Renal pelvis (tissue), 12 donors: ENCODE measurements around the gene ACACB. TPM values are rescaled to one million over a fixed set of nuclear protein-coding genes. Genes with fewer than 3 reads are reported as not detected.
A peak's percentile ranks its signal among the peaks of the same experiment; 100 is the strongest.

Experiments
- DNase-seq: peaks from one replicate; pipeline ENCODE4 v3.0.0-alpha.2; 2013
- long read RNA-seq, 16 experiments: transcript quantifications; one replicate each; lab custom pipeline, GENCODE V29; 2026
- polyA plus RNA-seq, 3 donors: library from polyadenylated mRNA; unstranded; fragments of 120-200 nt; gene quantifications; one replicate each; pipeline ENCODE4 v1.2.1, GENCODE V29; 2013; ENCODE audit not compliant: insufficient read length in 3 of 3

Gene ACACB
- 10 to 100 TPM; 14.8 to 28.0 (median 26.3) TPM for polyA plus RNA-seq
- long read RNA-seq, donor 1, partial matches to known transcripts: 0 of 1 reads
- long read RNA-seq, donor 1, other reads (novel, unspliced or antisense): 0 of 1 reads
- long read RNA-seq, donor 2, partial matches to known transcripts: 0 of 1 reads
- long read RNA-seq, donor 2, other reads (novel, unspliced or antisense): 0 of 1 reads
- long read RNA-seq, donor 3, partial matches to known transcripts: 0 of 2 reads
- long read RNA-seq, donor 3, other reads (novel, unspliced or antisense): 0 of 2 reads
- long read RNA-seq, donor 4, partial matches to known transcripts: 0 of 1 reads
- long read RNA-seq, donor 4, other reads (novel, unspliced or antisense): 0 of 1 reads
- long read RNA-seq, donor 5, partial matches to known transcripts: 0 of 2 reads
- long read RNA-seq, donor 5, other reads (novel, unspliced or antisense): 0 of 2 reads
- long read RNA-seq, donor 6: 0 reads
- long read RNA-seq, donor 7: 0 reads
- long read RNA-seq, donor 8: 0 reads
- long read RNA-seq, donor 9: 0 reads
- long read RNA-seq, donor 10, partial matches to known transcripts: 31 of 32 reads
- long read RNA-seq, donor 10, other reads (novel, unspliced or antisense): 0 of 32 reads
- long read RNA-seq, donor 11: 0 reads
- long read RNA-seq, donor 12, partial matches to known transcripts: 63 of 64 reads
- long read RNA-seq, donor 12, other reads (novel, unspliced or antisense): 0 of 64 reads
- long read RNA-seq, donor 13, partial matches to known transcripts: 5 of 6 reads
- long read RNA-seq, donor 13, other reads (novel, unspliced or antisense): 0 of 6 reads
- long read RNA-seq, donor 14: 0 reads
- long read RNA-seq, donor 15, partial matches to known transcripts: 21 of 21 reads
- long read RNA-seq, donor 15, other reads (novel, unspliced or antisense): 0 of 21 reads
- long read RNA-seq, donor 16: 0 reads

DNA sequence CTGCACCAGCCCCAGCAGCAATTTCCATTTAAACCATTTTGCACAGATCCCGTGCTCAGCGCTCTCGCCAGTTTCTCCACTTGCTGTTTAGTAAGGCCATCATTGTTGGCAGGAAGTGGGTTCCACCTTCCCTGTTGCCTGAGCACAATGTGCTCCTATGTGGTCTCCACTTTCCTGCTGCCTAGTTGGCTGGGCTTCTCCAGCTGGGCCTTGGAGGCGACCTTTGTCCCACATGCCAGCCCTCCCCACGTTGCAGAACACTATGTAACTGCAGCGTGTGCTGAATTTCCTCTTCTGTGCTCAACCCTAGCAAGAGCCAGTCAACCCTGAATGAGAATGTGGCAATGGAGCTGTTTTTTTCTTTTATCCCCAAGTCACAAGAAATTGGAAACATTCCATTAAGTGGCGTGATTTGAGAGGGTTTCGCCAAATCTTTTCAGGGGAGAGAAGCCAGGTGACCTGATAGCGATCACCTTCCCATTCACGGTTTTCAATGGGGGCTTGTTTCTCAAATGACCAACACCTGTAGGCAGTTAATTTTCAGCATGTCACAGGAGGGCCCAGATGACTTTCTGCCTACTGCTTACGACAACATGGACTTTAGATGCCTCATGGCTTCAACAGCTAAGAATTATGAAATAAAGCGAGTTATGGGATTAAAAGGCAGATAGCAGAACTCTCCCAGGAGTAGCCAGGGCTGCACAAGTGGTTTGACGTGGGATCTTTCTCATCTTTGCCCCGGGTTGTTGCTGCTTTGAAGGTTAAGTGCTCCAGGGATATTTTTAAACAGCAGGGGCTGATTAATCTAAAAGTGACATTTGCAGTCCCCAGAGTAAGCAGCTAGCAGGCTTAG lies at the start of gene ACACB:
Gene ACACB (plus strand): TSS at position 830 of the 853 bp plus-strand sequence. CDS start 22,819 bp downstream, outside the sequence.
- peak; percentile 68 for DNase-seq

DNA sequence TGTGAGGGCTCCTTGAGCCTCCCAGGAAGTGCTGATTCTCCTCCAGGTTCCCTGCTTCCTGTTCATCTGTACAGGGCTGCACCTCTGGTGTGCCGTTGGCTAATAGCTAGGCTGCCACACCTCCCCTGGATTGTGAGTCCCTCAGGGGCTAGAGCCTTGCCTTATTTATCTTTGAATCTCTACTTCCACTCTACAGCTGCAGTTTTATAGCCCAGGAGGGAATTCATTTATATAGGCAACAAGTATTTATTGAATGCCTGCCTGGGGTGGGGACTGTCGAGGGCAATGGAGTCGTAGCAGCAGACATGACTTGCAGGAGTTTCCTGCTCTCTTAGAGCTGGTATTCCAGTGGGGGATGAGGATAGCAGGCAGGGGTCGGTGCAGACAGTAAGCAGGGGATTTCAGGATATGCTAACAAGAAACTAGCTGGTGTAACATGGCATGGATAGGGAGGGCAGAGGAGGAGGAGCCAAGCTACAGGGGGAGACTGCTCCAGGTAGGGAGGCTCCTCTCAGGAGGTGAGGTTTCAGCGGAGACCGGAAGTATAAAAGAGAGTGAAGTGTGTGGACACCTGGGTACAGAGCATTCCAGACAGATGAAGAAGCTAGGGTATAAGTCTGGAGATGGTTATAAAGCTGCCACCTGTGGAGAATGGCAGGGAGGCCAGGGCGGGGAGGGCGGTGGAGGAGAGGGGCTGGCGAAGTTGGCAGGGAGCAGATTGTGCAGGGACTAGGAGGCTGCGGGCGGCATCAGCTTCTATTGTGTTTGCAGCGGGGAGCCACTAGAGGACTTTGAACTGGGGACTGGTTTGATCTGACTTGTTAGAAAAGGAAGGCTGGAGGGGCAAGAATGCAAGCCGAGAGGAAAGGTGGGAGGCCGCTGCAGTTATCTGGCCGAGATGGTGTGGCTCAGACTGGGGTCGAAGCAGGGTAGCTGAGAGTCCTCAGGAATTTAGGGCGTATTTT lies 46.8 kb upstream of the ACACB start:
- DNase-seq: no peak

DNA sequence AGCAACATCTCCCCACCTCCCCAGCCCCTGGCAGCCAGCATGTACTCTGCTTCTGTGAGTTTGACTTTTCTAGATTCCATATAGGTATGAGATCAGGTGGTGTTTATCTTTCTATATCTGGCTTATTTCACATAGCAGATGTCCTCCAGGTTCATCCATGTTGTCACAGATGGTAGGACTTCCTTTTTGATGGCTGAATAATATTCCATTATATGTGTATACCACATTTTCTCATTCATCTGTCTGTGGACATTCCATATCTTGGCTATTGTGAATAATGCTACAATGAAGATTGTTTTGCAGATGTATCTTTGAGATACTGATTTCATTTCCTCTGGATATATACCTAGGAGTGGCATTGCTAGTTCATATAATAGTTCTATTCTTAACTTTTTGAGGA lies 41.5 kb upstream of the ACACB start:
- no peak for DNase-seq

DNA sequence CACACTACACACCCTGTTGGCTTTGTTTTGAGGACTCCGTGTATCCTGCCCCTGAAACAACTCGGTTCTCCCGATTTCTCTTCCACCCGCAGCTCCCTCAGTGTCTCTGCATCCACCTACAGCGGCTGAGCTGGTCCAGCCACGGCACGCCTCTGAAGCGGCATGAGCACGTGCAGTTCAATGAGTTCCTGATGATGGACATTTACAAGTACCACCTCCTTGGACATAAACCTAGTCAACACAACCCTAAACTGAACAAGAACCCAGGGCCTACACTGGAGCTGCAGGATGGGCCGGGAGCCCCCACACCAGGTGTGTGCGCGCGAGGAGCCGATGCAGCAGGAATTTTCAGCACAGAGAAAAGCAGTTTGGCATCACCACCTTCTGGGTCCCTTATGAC lies 33.6 kb upstream of the ACACB start:
- DNase-seq: no peak

DNA sequence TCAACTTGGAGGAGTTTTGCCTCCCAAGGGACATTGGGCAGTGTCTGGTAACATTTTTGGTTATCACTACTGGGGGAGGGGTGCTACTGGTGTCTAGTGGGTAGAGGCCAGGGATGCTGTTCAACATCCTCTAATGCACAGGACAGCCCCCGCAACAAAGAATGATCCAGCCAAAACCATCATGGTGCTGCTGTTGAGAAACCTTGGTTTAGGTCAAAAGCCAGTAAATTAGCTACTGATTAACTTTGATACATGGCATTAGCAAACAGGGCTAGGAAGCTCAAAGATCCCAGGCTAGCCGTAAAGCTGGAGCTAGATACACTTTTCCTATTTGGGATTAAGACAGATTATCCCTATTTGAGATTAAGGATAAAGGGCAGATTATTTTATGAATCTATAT lies 32.0 kb upstream of the ACACB start:
- no peak for DNase-seq

DNA sequence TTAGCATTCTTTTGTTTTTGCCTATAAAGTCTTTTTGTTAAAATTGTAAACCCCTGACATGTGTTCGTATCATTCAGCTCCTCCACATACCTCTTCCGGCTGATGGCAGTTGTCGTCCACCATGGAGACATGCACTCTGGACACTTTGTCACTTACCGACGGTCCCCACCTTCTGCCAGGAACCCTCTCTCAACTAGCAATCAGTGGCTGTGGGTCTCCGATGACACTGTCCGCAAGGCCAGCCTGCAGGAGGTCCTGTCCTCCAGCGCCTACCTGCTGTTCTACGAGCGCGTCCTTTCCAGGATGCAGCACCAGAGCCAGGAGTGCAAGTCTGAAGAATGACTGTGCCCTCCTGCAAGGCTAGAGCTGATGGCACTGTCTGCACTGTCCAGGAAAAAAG lies 30.8 kb upstream of the ACACB start:
- no peak for DNase-seq

DNA sequence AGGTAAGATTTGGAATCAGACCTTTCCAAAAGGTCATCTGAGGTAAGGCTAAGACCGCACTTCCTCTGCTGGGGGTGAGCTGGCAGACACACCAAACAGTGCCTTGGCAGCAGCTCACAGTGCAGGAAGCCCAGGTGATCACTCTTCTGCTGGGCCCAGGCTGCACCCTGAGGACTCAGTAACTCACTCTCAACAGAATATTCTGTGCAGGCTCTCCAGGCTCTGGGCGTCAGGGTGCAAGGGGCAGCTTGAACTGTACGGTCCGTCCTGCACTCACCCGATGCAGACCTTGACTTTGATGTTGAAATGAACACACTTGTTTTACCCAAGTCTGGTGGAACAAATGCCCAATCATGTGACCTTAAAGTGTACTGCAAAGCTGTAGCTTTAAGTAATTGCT lies 29.1 kb upstream of the ACACB start:
- no peak for DNase-seq

DNA sequence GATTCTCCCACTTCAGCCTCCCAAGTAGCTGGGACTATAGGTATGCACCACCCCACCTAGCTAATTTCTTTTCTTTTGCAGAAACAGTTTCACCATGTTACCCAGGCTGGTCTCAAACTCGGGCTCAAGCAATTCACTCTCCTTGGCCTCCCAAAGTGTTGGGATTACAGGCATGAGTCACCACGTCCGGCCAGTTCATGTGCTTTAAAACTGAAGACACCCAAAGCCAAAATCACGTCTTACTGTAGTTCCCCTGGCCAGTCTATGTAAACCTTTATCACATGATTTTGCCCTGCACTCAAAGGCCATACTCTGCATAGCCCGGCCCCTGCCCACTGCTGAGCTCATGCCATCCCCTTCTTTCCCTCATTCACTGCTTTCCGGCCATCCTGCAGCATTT lies 27.6 kb upstream of the ACACB start:
- no peak for DNase-seq

DNA sequence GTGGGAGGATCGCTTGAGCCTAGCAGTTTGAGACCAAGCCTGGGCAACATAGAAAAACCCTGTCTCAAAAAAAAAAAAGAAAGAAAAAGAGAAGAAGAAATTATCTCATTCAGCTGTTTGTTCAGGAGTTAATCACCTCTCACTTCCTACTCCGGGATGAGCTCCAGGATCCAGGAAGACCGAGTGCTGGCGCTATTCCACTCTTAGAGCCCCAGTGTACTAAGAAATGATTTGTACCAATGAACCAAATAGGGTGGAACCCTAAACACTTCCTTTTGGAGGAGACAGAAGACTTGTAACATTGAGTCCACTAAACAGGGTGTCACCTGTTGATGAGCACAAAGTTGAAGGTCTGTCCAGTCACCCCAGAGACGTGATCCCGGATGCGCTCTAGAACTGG lies 26.7 kb upstream of the ACACB start:
- no peak for DNase-seq

DNA sequence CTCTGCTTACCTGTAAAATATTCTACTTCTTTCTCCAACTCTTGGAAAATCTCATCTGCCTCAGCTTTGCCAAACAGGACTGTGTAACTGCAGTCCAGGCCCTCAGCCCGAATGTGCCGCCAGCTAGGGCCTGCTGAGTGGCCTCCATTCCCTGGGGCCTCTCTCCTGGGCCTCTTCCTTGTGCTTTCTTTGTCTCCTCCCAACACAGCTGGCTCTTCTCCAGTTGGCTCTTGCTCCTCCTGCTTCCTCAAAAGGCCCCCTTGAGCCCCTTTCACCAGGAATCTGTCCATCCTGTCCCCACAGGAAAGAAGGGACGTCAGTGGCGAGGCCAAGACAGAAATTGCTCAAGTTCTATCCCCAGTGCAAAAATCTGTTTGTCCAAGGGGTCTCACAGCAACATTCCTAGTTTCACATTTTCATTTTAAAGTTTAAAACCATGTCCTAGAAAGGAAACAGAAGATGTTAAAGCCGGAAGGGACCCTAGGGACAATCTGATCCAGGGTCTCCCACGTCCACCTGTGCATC lies 23.8 kb upstream of the ACACB start:
- no peak for DNase-seq

DNA sequence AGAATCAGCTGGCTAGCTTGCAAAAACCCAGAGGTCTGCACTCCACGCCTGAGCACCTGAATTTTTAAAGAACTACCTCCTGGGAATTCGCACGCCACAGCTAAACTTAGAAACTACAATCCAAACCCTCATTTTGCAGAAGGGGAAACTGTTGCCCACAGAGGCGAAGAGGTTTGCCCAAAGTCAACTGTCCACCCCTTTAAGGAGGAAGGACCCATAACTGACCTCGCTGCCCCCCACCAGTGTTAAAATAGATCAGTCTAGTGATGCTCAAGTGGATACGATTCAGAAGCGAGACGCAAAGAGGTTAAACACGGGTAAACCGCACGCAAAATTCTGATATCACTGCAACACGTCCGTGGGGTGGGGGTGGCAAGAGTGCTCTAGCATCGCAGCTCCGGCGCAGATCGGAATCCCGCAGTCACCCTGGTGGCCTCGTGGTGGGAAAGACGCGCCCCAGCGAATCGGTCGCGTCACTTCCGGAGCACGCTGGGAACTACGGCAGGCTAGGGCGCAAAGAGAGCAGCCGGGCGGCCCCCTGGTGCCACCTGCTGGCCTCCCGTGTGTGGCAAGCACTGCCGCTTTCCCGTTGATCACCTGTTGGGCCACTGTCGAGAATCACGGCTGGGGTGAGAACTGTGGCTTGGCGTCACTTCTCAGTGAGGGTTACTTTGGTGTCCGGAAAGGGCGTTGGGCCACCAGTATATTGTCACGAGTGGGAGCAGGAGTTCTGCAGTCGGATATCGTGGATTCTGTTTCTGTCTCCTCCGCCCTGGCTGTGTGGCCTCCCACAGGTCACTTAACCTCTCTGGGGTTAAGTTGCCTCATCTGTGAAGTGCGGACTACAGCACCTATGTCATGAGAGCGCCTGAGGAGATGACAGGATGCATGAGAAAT lies 23.1 kb upstream of the ACACB start, which contains the start of gene ALKBH2:
Gene ALKBH2 (minus strand): TSS at position 451 of the 897 bp plus-strand sequence. CDS start 686 bp downstream, outside the sequence.
- peak; percentile 93 for DNase-seq

DNA sequence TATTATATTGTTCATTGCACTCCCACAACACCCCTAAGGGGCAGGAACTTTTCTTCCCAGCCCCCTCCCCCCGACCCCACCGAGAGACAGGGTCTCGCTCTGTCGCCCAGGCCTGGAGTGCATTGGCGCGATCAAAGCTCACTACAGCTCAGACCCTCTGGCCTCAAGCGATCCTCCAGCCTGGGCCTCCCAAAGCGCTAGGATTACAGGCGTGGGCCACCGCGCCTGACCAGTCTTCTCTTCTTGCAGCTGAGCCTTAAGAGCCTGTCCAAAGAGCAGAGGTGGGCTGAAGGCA lies 19.3 kb upstream of the ACACB start:
- no peak for DNase-seq

DNA sequence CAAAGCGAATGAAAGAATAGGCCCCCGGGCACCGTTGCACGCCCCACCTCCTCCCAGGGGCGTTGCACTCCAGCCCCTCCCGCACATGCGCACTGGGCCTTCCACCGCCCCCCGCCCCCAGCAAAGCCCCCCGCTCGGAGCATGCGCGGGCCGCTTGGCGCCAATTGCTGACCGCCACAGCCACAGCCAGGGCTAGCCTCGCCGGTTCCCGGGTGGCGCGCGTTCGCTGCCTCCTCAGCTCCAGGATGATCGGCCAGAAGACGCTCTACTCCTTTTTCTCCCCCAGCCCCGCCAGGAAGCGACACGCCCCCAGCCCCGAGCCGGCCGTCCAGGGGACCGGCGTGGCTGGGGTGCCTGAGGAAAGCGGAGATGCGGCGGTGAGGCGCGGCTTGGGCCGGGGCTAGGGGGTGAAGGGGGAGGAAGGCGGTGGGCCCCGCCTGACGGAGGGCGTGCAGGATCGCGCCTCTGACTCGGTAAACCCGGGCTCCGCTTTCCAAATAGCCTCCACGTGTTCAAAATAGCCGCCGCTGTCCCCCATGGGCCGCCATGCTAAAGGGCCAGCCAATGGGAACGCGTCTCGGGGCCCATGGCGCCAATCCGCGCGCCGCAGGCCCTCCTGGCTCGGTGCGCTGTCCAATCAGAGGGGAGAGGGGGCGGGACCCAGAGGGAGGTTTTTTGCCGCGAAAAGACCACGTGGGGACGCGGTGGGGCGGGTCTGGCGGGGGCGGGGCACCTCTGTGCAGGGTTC lies 18.8 kb upstream of the ACACB start, which contains the start of gene UNG:
Gene UNG (plus strand): TSS at position 163 of the 748 bp plus-strand sequence. CDS start 83 bp downstream, at position 246.
- DNase-seq: peak; percentile 97

DNA sequence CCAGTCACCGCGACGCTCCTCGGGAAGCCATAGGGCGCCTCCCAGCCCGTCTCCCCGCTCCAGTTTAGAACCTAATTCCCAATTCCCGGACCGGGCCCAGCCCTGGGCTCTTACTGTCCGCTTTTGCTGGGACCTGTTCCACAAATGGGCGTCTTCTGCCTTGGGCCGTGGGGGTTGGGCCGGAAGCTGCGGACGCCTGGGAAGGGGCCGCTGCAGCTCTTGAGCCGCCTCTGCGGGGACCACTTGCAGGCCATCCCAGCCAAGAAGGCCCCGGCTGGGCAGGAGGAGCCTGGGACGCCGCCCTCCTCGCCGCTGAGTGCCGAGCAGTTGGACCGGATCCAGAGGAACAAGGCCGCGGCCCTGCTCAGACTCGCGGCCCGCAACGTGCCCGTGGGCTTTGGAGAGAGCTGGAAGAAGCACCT lies 18.2 kb upstream of the ACACB start:
- DNase-seq: no peak

DNA sequence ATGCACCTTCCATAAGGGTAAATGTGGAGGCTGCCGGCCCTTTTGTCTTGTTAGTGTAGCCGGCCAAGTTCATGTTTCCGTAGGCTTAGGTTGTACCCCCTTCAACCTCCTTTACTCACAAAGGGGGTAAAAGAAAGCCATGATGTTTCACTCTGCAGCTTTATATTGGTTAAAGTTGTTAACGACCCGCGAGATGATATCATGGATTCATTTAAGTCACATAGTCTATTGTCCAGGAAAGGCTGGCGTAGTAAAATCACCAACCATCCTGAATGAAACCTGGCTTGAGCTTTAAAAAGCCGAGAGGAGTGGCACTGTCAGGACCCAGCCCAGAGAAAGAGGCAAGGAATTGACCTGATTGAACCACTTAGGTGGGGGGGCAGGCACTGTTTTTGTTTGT lies 17.7 kb upstream of the ACACB start:
- DNase-seq: no peak

DNA sequence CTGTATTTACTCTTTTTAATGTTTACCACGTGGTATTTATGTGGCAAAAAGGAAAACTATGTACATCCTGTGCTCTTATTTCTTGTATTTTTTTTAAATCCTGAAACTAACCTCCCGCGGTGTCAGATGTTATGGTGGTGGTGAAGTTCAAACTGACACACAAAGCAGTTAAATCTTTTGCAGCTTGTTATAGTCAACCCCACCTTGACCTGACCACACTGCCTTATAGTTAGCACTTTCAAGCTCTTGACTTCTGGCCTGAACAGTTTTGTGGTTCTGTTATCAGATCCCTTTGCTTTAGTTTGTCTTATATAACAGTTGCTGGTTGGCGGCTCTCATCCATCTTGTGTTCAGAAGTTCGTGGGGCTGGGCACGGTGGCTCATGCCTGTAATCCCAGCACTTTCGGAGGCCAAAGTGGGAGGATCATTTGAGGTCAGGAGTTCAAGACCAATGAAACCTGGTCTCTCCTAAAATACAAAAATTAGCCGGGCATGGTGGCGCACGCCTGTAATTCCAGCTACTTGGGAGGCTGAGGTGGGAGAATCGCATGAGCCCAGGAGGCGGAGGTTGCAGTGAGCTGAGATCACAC lies 16.9 kb upstream of the ACACB start:
- no peak for DNase-seq

DNA sequence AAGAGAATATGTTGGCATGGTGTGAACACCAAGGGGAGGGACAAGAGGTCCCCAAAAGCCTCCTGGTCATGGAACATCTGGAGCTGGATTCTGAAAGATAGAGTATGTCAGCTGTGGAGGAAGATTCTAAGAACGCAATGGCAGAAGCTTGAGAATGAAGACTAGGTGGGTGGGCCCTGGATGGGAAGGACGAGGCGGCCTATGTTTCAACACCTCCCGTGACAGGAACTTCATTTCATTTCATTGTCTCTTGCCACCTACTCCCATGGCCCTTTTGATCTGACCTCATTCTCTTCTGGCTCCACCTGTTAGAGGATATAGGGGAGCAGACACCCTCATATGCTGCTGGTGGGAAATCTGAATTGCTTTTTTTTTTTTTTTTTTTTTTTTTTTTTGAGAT lies 15.6 kb upstream of the ACACB start:
- DNase-seq: no peak

DNA sequence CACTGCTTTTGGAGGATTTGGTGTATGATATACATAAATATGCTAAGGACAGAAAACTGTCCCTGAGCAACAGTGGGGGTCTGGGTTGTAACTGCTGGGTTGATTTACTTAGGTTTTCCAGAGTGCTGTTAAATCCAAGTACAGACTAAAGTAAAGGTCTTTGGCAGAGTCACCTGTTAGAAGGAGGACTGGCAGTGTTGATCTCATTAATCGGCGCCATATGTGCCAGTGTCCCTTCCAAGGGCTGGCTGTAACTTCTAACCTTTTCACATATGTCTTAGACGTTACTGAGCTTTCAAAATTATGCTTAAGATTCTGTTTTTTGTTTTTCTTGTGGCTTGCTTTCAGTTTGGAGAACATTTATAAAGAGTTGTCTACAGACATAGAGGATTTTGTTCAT lies 13.9 kb upstream of the ACACB start:
- no peak for DNase-seq
